GM12873 (cell line): Measurements from ENCODE around the gene PIK3R6.

ENCODE experiments used
- TF ChIP-seq, protein P1 (sequence below): IDR thresholded peaks from 2 replicates; pipeline ENCODE4 v1.5.1; 2012; ENCODE audit warnings: low read depth, mild to moderate bottlenecking, moderate library complexity, low read length, control low read depth; ENCODE audit not compliant: insufficient read depth; ENCODE audit errors: missing control alignments

Gene PIK3R6

DNA sequence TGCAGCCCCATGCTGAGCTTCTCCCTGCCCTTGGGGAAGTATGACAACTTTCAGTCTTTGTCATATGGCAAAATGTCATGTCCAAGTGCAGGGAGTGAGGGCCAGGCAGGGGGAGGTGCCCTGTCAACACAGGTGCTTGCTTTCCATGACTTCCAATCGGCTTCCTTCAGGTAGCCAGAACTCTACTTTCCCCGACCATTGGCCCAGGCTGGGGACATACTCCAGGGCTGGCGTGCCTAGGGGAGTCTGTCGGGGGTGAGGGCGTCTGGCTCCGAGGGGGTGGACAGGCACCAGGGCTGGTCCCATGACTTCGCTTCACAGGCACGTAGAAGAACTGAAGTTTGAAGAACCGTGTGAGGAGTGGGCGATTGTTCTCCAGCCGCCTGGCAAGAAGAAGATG lies 19.8 kb upstream of the PIK3R6 start:
- TF ChIP-seq, protein P1, sequence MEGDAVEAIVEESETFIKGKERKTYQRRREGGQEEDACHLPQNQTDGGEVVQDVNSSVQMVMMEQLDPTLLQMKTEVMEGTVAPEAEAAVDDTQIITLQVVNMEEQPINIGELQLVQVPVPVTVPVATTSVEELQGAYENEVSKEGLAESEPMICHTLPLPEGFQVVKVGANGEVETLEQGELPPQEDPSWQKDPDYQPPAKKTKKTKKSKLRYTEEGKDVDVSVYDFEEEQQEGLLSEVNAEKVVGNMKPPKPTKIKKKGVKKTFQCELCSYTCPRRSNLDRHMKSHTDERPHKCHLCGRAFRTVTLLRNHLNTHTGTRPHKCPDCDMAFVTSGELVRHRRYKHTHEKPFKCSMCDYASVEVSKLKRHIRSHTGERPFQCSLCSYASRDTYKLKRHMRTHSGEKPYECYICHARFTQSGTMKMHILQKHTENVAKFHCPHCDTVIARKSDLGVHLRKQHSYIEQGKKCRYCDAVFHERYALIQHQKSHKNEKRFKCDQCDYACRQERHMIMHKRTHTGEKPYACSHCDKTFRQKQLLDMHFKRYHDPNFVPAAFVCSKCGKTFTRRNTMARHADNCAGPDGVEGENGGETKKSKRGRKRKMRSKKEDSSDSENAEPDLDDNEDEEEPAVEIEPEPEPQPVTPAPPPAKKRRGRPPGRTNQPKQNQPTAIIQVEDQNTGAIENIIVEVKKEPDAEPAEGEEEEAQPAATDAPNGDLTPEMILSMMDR, result no peak

DNA sequence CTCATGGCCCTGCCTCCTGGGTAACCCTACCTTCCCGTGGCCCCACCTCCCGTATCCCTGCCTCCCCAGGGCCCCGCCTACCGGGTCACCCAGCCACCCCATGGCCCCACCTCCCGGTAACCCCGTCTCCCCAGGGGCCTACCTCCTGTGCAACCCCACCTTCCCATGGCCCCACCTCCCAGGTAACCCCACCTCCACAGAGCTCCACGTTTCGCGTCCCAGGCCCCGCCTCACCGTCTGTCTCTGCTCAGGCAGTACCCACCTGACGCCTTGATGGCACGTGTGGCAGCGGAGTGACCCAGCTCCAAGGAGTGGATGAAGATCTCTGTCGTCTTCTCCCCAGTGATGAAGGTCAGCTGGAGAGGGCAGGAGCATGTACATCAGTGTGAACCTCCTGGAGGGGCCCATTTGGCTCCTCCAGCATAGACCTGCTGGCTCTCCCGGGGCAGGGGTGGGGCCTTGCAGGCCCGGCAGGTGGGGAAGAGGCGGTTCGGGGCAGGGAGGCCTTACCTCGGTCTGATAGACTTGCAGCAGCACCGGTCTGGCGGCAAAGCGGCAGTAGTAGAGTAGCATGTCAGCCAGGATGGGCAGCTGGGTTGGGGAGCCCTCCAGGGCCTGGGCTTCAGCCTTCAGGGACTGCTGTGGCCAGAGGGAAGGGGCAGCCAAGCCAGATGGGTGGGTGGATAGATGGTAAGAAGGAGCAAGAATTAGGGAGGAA lies 18.7 kb upstream of the PIK3R6 start:
- TF ChIP-seq, protein P1, result no peak

DNA sequence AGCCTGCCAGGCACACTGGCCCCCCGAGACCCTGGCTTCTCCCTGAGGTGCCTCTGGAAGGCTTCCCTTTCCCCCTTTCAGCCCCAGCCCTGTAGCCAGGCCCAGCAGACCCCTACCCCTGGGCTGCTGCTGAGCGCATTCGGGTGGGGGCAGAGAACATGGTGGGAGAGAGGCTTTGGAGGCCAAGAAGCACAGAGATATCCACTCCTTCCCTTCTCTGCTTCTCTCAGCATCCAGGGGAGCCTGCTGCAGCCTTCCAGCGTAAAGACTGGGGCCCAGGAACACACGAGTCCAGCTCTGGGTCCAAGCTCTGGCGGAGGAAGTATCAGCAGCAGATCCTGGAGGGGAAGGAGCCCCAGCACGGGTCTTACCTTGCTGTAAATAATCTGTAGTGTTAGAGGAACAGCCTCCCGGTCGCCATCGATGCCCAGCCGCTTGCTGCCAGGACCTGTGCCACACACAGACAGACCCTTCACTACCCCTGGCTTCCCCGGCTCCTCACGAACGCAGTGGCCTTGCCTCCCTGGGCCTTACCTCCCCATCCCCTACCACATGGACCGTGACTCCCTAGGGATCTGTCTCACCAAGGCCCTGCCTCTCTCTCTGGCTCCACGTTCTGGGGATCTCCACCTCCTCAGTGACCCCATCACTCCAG lies 17.0 kb upstream of the PIK3R6 start:
- TF ChIP-seq, protein P1, result no peak

DNA sequence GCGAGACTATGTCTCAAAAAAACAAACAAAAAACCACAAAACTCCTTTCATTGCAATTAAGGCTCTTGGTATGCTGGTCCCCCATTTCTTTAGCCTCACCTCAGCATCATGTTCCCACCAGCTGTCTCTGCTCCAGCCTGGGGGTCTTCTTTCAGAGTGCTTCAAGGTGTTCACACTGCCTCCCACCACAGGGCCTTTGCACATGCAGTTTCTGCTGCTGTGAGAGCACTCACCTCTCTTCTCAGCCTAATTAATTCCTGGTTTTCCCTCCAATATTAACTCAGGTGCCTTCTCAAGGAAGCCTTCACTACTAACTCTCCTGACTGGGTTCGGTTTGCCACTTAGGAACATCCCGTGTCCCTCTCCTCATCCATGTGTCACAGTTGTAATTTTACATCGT lies 15.9 kb upstream of the PIK3R6 start:
- TF ChIP-seq, protein P1, result no peak

DNA sequence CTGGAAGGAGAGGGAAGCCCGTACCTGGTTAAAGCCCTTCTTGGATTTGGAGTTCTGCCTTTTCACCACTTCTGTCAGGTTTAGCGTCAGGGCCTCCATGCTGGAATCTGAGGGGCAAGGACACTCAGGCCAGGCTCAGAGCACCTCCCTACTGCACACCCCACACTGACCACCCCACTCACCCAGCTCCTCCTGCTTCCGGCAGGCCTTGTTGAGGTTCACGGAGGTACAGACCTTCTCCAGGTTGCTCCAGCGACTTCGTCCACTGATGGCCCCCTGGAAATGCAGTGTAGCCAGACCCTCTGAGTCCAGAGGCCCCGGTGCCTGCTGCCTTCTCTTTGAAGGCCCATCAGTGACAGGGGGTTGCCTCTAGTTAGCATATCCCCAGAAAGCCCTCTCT lies 14.1 kb upstream of the PIK3R6 start:
- TF ChIP-seq, protein P1, result no peak

DNA sequence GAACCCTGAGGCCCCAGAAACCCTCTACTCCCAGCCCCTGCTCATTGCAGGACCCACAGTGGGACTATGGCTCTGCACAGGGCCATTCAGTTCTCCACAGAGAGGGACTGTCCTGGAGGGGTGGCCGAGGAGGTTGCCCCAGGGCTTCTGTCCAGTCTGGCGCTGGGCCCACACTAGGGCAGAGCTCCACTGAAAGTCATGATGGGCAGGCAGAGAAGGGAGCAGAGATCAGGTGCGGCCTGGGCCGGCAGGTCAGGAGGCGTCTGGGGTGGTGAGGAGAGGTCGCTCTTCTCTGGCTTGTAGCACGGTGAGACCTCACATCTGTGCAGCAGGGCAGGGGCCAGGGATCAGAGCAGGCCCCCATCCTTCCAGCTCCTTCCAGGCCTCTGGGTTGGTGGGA lies 13.0 kb upstream of the PIK3R6 start:
- TF ChIP-seq, protein P1, result no peak

DNA sequence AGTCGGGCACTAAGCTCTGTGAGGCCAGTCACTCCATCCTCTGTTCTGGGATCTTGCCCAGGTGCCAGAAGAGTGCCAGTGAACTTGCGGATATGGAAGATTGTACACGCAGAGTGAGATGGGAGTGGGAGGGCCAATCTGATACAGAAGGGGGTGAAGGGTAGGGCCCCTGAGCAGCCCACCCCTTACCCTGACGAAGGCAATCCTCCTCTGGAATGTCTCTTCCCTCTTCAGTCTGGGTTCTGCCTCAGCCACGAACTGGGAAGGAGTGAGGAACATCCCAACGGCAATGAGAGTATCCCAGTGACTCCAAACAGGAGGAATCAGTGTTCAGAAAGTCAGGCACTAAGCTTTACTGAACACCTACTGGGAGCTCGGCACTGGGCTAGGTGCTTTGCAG lies 11.9 kb upstream of the PIK3R6 start:
- TF ChIP-seq, protein P1, result no peak
